ENCODE measurements around the gene DNAH12. TPM values are rescaled to one million over a fixed set of nuclear protein-coding genes. Genes with fewer than 3 reads are reported as not detected.
"Not testable (repeated sequence)": the region's sequence is repeated elsewhere in the genome, so short reads cannot be mapped to it uniquely, and the experiment has no call there.

DNAH12 gene
- polyA plus RNA-seq, 3 donors, result 0.88 to 2.0 (median 1.1) TPM

DNA sequence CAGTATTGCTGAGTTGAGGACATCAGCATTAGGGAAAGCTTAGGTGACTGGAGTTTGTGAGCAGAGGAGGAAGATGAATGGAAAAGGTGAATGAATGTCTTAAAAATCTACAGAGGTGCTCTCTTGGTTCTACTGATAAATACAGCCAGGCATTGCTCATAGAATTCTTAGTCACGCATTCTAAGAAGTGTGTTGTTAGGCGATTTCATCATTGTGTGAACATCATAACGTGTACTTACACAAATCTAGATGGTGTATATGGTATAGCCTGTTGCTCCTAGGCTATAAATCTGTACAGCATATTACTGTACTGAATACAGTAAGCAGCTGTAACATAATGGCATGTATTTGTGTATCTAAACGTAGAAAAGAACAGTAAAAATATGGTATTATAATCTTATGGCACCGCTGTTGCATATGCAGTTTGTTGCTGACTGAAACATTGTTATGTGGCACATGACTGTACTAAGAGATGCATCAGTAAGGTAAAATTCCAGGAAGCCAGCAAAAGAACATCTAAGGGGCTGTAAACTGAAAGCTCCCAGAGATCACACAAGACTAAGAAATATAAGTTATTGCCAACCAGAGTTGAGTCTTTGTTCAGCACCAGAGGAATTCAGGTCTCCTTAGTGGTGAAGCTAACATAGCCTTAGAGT is 208.7 kb downstream of the DNAH12 start:
- DNase-seq (ENCODE audit: low read depth in 3 of 3, low spot score in 2 of 3), result no peak

GRCh38 chr3:57331078-57331610 is 213.0 kb downstream of the DNAH12 start:
- no peak for DNase-seq (ENCODE audit: low read depth in 3 of 3, low spot score in 2 of 3)

DNA sequence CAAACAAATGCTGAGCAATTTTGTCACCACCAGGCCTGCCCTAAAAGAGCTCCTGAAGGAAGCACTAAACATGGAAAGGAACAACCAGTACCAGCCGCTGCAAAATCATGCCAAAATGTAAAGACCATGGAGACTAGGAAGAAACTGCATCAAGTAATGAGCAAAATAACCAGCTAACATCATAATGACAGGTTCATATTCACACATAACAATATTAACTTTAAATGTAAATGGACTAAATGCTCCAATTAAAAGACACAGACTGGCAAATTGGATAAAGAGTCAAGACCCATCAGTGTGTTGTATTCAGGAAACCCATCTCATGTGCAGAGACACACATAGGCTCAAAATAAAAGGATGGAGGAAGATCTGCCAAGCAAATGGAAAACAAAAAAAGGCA is 217.6 kb downstream of the DNAH12 start:
- DNase-seq (ENCODE audit: low read depth in 3 of 3, low spot score in 2 of 3), result not testable (repeated sequence)

DNA sequence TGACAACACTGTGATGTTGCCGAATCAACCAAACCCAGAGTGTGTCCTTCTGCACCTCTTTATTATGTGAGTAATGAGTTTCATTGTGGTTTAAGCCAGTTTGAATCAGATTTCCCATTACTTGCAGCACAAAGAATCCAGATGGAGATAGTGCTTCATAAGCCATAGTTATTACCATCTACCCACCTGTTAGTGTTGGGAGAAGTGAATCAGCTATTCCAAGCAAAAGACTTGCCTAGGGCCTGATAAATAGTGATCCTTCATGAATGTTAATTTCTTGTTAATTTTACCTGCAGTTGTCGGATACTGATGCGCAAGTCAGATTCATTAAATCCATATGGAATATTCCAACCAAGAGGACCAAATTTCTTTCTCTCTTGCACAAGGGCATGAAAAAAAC is 229.9 kb downstream of the DNAH12 start:
- DNase-seq (ENCODE audit: low read depth in 3 of 3, low spot score in 2 of 3), result no peak

GRCh38 chr3:57309769-57310360 is 234.3 kb downstream of the DNAH12 start:
- DNase-seq (ENCODE audit: low read depth in 3 of 3, low spot score in 2 of 3), result no peak

DNA sequence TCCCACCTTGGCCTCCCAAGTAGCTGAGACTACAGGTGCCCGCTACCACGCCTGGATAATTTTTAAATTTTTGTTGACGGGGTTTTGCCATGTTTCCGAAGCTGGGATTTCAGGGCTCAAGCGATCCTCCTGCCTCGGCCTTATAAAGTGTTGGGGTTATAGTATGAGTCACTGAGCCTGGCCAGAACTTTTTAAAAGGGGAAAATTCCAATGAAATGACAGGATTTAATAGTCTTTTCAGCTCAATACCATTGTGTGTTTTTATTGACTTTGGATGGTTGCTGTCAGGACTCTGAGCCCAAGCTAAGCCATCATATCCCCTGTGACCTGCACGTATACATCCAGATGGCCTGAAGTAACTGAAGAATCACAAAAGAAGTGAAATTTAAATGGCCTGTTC is 240.6 kb downstream of the DNAH12 start:
- not testable (repeated sequence) for DNase-seq (ENCODE audit: low read depth in 3 of 3, low spot score in 2 of 3)

DNA sequence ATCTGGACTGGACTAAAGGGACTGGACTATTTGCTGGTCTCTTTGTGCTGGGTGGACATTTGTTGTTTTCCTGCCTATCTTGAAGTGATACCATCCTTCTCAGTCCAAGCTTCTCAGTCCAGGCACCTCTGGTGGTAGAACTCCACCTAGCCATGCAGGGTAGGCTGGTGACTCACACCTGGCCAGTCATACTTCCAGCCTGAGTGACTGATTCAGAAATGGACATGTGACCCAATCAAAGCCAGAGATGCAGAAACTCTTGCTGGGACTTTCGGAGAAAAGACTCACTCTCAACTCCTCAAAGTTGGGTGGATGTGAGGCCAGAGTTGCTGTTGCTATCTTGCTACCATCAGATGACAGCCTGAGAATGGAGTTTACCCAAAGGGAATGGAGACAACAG is 246.1 kb downstream of the DNAH12 start:
- DNase-seq (ENCODE audit: low read depth in 3 of 3, low spot score in 2 of 3), result no peak

DNA sequence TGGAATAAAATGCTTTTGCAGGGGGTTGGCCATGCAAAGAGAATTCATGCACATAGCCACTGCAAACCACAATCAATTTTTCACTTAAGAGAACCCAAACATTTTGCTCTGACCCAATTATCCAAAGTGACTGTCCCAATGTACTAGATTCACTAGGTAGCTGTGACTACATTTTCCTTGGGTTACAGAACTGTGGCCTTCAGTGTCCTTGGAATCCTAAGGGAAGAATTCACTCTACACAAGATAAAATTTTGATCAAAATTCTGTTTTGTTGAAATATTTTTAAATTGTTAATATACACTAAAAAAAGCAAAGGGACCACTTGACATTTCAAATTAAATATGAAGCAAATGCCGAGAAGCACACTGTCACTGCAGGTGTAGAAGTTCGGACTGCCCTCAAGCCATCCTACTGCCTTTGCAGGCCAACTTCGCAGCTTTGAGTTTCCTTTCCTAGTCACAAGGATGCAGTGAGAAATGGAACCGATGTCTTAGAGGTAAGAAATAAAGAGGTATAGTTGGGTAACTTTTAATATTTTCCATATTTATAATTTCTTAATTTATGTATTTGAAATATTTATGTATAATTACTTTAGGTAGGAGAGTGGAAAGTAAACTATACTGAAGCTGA is 251.1 kb downstream of the DNAH12 start:
- DNase-seq (ENCODE audit: low read depth in 3 of 3, low spot score in 2 of 3), result no peak

DNA sequence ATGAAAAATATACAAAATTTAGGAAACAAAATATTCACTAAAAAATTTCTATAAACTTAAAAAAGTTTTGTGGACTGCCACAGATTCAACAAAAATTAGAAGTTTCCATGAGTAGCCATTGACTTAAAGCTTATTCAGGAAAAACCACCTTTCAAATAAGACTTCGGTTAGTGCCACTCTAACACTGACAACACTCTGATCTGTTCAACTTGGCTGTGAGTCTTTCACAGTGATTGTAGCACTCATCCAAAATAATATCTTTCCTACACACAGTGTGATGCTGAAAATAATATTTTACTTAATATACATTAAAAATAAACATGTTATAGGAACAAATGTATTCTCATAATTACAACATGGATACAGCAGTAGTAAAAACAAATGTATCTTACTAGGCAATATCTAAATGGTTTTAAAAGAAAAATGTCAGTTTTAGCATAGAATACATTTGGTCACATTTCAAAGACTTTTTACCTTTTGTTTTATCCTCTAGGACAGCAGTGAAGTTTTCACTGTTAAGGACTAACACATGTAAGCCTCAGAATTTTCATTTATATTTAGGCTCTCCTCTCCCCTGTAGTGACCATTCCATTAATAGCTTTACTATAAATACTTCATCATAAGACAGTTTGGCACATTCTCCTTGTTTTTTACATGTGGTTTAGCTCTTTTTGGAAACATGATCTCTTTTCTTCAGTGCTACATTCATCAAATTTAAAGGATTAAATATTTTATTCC is 251.8 kb downstream of the DNAH12 start, which contains the start of gene ASB14:
ASB14 (minus strand) TSS at position 527 of the 738 bp plus-strand sequence. CDS start 652 bp downstream, outside the sequence.
- DNase-seq (ENCODE audit: low read depth in 3 of 3, low spot score in 2 of 3), result no peak

DNA sequence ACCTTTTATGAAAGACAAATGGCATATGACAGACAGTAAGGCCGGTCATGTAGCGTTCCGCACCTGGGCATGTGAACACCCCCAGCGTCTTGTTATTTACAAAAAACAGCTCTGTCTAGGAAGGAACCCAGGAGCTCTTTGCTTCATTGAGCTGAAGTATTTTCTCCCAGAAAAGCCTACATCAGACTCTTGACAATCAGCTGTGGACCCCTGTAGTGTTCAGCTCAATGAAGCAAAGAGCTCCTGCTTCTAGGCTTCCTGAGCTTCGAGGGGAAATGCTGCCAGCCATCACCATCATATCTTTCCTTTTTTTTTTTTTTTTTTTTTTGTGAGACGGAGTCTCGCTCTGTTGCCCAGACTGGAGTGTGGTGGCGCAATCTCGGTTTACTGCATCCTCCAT is 255.7 kb downstream of the DNAH12 start:
- DNase-seq (ENCODE audit: low read depth in 3 of 3, low spot score in 2 of 3), result no peak

- no peak for DNase-seq (ENCODE audit: low read depth in 3 of 3, low spot score in 2 of 3)
Measured at GRCh38 chr3:57287205-57287604, 256.9 kb downstream of the DNAH12 start.

GRCh38 chr3:57283334-57283733 is 260.8 kb downstream of the DNAH12 start:
- no peak for DNase-seq (ENCODE audit: low read depth in 3 of 3, low spot score in 2 of 3)

GRCh38 chr3:57281715-57282114 is 262.4 kb downstream of the DNAH12 start:
- DNase-seq (ENCODE audit: low read depth in 3 of 3, low spot score in 2 of 3), result no peak

DNA sequence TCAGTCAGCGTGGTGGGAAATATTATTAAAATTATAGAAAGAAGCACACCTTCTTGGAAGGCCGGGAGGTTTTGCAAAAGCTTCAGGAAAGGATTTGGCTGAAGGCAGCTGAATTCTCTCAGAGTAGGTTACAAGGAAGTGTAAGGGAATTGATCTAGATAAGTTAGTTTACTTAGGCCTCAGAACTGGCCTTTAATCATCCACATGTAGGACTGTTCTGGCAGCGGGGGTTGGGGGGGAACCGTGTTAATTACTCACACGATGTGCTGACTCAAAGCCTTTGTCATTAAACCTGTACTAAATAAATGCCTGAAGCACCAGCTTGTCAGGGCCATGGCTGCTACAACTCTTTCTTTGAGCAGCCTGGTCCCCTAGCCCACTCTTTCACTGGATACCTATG is 264.5 kb downstream of the DNAH12 start:
- DNase-seq (ENCODE audit: low read depth in 3 of 3, low spot score in 2 of 3), result no peak

DNA sequence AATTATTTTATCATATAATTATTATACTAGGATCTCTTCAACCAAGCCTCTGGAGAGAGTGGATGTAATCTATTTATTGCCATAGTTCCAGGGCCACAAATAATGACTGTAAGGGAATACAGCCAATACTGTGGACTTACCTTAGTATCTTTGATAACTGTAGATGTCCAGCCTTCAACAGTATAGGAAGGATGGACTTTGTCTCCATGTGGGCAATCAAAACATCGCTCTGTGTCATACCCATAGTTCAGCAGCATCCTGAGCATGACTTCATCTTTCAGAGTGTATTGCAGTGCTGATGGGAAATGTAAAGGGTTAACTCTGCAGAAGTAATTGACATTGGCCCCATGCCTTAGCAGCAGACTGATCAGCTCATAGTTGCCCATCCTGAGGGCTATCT is 265.9 kb downstream of the DNAH12 start:
- DNase-seq (ENCODE audit: low read depth in 3 of 3, low spot score in 2 of 3), result no peak

DNA sequence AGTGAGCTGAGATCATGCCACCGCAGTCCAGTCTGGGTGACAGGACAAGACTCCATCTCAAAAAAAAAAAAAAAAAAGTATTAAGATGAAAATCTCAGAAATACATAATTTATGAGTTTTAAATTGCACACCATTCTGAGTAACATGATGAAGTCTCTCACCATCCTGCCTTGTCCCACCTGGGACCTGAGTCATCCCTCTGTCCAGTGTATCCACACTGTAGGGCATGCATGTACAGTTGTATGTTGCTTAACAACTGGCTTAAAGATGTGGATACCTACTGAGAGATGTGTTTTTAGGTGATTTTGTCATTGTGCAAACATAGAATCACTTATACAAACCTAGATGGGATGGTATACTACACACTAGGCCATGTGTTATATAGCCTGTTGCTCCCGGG is 268.8 kb downstream of the DNAH12 start:
- DNase-seq (ENCODE audit: low read depth in 3 of 3, low spot score in 2 of 3), result no peak

- DNase-seq (ENCODE audit: low read depth in 3 of 3, low spot score in 2 of 3), result no peak
Measured at GRCh38 chr3:57274845-57275244, 269.3 kb downstream of the DNAH12 start.

DNA sequence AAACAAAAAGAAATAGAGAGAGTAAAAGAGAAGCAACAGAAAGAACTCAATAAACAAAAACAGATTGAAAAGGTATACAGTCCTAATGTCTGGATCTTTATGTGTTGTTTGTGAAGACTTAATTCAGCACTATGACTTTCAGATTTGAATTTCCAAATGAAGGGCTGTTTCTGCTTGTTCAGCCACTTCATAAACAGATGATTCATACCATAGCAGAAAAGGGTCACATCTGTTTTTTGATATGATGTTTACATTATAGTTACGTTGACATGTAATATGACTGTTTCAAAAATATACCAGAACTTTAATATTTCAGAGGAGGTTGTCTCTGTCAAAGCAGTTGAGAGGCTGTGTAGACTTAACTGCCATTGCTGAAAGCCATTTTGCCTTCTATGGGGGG is 275.7 kb downstream of the DNAH12 start:
- no peak for DNase-seq (ENCODE audit: low read depth in 3 of 3, low spot score in 2 of 3)

GRCh38 chr3:57261929-57262328 is 282.2 kb downstream of the DNAH12 start:
- DNase-seq (ENCODE audit: low read depth in 3 of 3, low spot score in 2 of 3), result no peak

DNA sequence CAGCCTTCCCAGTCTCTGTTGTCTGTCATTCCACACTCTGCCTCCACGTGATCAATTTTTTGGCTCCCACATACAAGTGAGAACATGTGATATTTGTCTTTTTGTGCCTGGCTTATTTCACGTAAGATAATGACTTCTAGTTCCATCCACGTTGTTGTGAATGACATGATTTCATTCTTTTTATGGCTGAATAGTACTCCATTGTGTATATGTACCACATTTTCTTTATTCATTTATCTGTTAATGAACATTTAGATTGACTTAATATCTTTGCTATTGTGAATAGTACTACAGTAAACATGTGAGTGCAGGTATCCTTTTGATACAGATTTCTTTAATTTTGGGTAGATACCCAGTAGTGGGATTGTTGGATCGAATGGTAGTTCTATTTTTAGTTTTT is 283.0 kb downstream of the DNAH12 start:
- DNase-seq (ENCODE audit: low read depth in 3 of 3, low spot score in 2 of 3), result no peak

DNA sequence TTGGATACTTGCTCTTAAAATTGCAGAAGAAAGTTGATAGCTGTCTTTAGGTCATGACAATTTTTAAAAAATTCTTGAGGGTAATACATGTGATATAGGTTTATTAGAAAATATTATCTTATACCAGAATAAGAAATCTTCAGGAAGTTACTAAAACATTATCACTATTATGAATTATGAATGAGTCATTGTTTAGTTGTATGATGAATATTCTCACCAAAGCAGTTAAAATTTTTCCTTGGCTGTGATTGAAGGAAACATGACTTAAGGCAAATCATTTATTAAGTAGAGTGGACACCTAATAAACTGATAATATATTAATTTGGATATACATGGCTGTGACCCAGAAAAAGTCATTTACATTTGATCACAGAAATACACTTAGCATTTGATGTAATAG is 286.5 kb downstream of the DNAH12 start:
- DNase-seq (ENCODE audit: low read depth in 3 of 3, low spot score in 2 of 3), result no peak
